Measurements from ENCODE around the gene PEX6.

DNA sequence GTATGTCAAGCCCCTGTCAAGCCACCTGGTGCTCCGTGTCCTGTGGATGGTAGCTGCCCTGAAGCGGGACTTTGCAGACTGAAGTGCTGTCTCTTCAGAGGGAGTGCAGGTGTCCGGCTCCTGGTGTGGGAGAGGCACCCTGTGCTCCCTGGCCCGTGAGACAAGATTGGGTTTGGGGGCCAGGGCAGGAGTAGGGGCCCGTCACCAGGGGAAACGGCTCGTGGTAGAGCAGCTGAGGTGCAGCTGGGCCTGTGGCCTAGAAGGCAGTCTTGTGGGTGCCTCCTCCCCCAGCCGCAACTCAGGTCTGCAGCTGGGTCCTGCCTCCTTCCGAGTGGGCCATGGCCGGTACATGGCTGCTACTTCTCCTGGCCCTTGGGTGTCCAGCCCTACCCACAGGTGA lies 63.2 kb downstream of the PEX6 start, which contains the start of gene PTCRA:
- TF ChIP-seq TCF12 (IDR thresholded peaks at IDR 0.05) (no peak), TCF12 (CRISPR knock-in tag; IDR thresholded peaks at IDR 0.05) (no peak), NR1H2 (CRISPR knock-in tag; IDR thresholded peaks at IDR 0.05; ENCODE audit: borderline replicate concordance, low read depth) (no peak), CC2D1A (CRISPR knock-in tag; IDR thresholded peaks at IDR 0.05) (no peak), RXRA (CRISPR knock-in tag; IDR thresholded peaks at IDR 0.05) (no peak)
- TF ChIP-seq, protein P1, sequence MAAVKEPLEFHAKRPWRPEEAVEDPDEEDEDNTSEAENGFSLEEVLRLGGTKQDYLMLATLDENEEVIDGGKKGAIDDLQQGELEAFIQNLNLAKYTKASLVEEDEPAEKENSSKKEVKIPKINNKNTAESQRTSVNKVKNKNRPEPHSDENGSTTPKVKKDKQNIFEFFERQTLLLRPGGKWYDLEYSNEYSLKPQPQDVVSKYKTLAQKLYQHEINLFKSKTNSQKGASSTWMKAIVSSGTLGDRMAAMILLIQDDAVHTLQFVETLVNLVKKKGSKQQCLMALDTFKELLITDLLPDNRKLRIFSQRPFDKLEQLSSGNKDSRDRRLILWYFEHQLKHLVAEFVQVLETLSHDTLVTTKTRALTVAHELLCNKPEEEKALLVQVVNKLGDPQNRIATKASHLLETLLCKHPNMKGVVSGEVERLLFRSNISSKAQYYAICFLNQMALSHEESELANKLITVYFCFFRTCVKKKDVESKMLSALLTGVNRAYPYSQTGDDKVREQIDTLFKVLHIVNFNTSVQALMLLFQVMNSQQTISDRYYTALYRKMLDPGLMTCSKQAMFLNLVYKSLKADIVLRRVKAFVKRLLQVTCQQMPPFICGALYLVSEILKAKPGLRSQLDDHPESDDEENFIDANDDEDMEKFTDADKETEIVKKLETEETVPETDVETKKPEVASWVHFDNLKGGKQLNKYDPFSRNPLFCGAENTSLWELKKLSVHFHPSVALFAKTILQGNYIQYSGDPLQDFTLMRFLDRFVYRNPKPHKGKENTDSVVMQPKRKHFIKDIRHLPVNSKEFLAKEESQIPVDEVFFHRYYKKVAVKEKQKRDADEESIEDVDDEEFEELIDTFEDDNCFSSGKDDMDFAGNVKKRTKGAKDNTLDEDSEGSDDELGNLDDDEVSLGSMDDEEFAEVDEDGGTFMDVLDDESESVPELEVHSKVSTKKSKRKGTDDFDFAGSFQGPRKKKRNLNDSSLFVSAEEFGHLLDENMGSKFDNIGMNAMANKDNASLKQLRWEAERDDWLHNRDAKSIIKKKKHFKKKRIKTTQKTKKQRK (IDR thresholded peaks at IDR 0.05; ENCODE audit: low read length): no peak
- TF ChIP-seq, protein P2, sequence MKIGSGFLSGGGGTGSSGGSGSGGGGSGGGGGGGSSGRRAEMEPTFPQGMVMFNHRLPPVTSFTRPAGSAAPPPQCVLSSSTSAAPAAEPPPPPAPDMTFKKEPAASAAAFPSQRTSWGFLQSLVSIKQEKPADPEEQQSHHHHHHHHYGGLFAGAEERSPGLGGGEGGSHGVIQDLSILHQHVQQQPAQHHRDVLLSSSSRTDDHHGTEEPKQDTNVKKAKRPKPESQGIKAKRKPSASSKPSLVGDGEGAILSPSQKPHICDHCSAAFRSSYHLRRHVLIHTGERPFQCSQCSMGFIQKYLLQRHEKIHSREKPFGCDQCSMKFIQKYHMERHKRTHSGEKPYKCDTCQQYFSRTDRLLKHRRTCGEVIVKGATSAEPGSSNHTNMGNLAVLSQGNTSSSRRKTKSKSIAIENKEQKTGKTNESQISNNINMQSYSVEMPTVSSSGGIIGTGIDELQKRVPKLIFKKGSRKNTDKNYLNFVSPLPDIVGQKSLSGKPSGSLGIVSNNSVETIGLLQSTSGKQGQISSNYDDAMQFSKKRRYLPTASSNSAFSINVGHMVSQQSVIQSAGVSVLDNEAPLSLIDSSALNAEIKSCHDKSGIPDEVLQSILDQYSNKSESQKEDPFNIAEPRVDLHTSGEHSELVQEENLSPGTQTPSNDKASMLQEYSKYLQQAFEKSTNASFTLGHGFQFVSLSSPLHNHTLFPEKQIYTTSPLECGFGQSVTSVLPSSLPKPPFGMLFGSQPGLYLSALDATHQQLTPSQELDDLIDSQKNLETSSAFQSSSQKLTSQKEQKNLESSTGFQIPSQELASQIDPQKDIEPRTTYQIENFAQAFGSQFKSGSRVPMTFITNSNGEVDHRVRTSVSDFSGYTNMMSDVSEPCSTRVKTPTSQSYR (CRISPR knock-in tag; IDR thresholded peaks at IDR 0.05; ENCODE audit: borderline replicate concordance): no peak

Measured in HepG2 (cell line).